Activated gamma-delta T cell treated with Interleukin-2 at 50 U/mL for 16 hours (primary cell): ENCODE results near the gene SLC49A4.

Source experiments
- DNase-seq: peaks from one replicate; pipeline ENCODE4 v3.0.0-alpha.2; 2020

The SLC49A4 gene

DNA sequence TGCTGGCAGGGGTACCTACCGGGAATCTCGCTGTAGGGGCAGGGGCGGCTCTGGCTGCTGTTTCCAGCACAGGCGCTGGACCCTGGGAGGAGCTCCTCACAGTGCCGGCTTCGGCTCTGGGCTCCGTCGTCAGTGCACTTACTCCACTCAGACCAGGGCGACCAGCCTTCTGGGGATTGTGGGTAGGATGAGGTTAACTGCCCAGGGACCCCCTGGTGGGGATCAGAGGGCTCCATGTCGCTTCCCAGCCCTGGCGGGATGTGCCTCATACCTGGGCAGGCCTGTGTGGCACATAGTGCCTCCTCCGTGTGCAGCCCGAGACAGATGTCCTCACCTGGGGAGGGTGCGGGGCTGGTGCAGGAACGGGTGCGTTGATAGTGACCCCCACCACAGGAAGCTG is 117.0 kb downstream of the SLC49A4 start:
- no peak for DNase-seq

DNA sequence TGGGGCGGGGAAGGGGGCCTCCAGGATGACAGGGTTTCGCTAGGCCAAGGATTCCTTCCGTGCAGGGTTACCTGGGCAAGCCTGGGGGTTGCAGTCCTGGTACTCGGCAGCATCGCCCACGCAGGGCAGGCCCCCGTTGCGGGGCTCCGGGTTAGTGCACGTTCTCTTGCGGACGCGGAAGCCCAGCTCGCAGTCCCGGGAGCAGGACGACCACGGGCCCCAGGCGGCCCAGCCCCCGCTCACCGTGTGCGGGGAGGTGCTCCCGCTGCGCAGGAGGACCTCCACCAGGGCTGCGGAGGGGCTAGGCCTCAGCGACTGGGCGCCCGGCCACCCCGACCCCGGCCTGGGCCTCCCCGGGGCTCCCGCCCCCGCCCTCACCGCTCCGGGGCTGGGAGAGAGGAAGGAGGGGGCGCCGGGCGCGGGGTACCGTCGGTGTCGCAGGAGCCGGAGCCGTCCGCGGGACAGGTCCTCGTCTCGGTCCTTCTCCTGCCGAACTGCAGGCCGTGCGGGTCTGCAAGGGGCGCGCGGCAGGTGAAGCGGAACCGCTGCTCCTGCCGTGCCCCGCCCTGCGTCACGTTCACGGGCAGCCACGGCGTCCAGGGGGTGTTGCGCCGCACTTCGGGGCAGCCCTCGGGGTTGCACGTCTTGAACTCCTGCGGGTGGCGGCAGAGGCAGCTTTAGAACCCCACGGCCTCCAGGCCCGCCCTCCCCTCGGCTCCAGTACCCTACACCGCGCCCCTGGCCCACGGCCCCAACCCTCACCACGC is 118.1 kb downstream of the SLC49A4 start:
- DNase-seq: no peak

DNA sequence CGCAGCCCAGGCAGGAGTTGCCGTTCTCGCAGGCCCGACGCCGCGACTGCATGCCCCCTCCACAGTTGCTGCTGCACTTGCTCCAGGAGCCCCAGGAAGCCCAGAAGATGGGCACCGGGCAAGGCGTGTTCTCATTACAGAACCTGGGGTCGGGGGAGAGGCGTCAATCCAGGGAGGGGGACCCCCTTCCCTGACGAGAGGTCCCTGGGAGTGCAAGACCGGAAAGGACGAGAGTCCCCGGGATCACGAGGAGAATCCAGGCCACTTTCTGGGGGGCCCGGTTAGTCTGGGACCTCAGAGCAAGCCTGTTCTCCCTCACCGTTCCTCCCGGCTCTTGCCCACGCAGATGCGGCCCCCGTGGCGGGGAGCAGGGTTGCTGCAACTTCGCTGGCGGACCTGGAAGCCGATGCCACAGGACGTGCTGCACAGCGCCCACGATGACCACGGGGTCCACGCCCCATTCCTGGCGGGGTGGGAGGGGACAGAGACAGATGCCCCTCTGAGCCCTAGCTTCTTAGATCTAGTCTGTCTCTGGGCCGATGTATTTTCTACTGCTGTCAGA is 118.8 kb downstream of the SLC49A4 start:
- no peak for DNase-seq

DNA sequence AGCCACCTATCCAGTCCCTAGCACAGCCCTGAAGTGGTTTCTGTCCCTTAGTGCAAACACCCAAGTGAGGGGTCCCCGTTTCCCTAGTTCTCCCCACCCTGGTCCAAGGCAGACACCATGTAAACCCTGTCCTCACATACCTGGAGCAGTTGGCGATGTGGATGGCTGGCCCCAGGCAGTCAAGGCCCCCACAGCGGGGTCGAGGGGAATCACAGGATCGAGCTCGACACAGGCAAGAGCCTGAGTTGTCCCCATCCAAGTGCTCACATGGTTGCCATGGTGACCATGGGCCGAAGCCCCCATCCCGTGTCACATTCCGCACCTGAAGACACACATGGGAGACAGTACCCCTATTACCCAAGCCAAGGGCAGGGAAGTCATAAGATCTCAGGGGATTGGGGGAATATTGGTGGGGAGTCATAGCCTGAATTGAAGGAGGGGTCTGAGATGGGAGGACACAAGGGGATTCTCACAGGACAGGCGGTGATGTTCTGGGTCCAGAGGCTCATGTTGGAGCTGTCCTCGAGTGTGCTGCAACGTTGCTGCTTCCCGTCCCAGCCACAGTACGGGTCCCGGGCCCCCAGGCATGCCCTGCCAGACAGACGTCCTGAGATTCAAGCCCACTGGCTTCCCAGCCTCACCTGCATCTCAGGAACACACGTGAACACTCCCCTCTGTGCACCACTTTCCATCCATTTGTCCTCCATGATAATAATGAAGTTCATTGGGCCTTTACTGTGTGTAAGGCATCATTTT is 120.6 kb downstream of the SLC49A4 start:
- no peak for DNase-seq

DNA sequence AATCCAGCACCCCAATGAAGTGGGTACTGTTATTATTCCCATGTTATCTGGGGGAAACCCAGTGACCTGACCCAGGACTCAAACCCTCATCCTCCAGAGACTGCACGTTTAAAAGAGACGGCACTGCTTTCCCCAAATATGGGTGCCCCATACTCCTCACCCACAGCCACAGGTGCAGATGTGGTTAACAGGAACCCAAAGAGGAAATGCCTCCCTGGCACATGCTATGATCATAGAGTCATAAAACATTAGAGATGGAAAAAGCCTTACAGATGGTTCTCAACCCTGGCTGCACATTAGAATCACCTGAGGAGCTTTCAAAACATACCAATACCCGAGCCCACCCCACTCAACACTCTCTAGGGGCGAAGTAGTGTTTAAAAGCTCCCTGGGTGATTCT is 121.2 kb downstream of the SLC49A4 start:
- no peak for DNase-seq

DNA sequence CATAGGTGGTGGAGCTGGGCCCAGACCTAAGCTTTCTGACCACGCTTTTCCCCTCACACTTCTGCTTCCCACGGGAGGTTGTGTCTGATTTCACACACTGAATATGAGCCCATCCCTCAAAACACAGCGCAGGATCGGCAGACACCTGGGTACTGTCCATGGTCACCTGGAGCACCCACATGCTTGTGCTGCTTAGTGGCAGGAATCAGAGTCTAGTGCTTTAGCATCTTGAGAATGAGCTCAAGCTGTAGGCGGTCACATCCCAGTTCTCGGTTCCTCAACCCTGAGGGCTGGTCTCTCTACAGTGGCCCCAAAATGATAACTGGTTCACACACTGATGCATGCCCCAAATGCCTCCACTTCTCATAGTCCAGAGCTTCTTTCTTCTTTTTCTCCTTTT is 121.7 kb downstream of the SLC49A4 start:
- no peak for DNase-seq

DNA sequence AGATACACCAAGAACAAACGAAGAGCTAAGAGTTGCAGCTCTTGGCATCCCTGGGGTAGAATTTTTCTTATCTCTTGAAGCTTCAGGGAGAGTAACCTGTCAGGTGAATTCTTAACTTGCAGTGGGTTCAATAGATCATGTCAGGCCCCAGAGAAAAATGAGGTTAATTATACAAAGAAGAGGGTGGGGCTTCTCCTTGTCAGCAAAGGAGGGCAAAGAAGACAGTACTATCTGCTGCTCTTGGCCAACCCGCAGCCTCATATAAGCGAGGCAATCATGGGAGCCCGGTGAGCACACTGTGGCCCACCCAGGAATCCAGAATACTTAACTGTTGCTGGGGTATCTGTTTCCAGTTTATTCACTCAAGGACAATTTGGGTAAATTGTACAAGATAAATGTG is 122.5 kb downstream of the SLC49A4 start:
- no peak for DNase-seq

DNA sequence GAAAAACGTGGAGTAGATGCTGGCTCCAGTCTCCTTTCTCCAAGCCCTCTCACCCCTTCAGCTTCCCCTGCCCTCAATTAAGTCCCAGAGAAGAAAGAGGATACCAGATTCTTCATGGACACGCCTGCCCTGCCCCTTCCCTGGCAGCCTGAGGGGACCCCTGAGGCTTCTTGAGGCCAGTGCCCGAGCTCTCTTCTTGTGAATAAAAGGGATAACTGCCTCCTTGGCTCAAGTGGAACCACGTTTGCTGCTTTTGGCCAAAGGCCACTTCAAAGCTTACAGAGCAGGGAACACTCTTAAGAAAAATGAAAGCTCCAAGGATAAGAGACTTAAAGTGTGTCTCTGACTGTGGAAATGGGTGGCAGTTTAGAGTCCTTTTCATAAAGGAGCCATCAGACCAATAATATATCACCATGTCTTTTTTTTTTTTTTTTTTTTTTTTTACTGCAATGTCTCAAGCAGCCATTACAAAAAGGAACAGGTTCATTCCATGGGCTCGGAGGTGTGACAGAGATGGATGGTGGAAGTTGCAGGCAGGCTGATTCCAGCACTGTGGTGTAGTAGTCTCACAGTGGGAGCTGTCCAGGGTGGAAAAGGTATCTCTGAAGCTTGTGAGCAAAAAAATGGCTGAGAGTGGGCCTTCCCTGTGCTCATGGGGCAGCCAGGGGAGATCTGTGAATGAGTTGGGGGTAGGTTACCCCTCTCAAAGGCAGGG is 123.9 kb downstream of the SLC49A4 start:
- no peak for DNase-seq

DNA sequence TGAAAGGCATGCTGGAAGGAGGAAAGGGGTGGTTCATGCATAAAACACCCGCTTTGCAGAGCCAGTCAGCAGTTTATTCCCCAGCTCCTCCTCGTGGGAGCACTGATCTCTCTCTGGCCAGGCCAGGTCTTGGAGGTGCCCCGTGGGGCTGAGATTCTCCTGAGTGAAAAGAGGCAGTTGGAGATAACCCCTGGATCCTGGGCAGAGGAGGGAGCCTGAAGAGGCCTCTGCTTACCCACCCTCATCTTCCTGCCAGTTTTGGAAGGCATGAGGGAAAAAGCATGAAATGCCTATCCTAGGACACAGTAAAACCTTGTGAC is 124.4 kb downstream of the SLC49A4 start:
- no peak for DNase-seq

DNA sequence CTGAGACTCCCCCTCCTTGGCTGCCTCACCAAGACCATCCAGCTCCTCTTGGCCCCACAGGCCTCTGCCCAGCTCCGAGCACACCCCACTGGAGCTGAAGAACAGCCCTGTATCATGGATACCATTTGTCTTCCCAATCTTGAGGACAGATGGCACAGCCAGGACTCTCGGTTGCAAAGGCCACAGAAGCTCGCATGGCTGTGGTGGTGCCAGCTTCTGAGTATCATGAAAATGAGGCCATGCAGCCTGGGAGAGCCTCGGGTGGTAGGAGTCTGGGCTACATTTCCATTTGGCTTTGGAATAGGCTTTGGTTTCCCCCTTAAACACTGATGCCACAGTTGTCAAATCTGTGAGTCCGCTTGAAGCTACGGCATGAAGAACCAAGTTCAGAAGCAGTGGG is 126.1 kb downstream of the SLC49A4 start:
- no peak for DNase-seq

DNA sequence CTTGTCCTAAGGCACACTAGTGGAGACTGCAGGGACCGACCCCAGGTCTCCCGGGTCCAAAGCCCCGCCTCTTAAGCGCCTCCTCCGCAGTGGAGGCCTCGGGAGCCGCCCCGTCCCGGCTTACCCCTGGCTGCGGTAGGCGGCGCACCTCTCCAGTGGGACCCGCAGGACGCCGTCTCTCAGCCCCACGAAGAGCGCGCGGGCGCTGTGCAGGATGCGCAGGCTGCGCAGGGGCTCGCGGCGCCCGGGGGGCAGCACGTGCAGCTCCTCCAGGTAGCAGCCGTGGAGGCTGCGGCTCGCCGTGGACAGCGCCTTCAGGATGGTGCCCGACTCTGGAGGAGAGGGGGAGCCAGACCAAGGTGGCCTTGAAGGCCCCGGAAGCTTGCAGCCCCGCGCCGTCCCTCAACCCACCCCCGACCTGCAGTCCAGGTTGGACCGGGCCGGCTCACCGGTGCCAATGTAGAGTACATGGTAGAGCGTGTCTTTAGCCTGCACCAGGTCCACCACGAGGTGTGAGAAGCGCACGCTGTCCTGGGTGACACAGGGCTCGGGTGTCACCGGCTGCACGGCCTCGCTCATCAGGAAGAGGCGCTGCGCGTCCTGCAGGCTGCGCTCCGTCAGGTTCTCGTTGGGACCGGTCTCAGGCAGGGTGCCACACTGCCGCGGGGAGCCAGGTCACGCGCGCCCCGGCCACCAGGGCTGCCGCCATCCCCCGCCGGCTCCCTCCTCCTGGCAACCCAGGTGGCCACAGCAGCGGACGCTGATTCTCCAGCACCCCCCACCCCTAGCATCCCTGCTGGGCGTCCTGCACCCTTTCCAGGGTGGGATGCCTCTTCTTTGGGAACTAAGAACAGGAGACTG is 127.2 kb downstream of the SLC49A4 start:
- DNase-seq: no peak

DNA sequence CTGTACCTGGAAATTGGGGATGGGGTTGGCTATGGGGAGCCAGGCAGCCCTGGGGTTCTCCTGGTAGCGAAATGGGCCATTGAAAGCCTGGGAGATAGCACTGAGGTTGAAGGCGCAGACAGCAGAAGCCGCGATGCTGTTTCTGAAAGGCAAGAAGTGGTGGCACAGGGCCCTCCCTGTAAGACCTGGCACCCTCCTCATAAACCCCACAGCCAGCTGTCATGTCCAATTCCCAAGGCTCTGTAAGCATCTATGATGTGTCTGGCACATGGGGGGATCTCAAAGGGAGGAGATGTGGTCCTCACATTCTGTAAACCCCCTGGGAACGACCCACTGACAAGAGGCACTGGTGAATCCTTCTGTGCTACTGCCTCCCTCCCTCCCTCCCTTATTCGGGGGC is 128.7 kb downstream of the SLC49A4 start:
- DNase-seq: no peak

DNA sequence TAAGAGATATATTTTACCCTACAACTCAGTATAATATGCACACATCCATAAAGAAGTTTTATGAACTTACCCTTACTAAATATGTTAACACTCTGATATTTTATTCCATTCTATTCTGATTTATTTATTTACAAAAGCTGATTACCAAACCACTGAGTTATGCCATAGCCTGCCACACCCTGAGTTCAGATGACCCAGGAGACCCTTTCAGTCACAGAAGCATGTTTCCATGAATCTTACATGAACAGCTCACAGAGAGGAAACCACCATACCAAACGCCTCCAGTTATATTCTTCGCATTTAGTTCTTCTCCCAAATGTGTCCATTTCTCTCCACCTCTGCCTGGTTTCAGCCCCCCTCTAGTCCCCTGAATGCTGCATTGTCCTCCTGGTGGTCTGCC is 129.2 kb downstream of the SLC49A4 start:
- no peak for DNase-seq

DNA sequence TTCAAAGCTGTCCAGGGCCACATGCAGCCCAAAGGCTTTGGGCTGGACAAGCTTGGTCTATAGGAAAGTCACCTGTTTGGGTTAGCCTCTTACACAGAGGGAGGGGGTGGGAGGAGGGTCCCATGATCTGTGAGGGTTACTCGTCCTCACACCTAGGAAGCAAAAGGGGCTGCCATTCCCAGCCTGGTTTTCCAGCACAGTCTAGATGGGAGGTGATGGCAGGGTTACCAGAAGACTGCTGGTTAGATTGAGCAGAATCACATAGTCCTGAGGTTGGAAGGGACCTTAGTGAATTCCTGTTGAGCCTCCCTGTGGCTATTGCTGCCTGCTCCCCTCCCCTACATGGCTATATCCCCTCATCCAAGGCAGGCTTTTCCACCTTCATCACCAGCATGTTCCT is 130.9 kb downstream of the SLC49A4 start:
- DNase-seq: no peak

DNA sequence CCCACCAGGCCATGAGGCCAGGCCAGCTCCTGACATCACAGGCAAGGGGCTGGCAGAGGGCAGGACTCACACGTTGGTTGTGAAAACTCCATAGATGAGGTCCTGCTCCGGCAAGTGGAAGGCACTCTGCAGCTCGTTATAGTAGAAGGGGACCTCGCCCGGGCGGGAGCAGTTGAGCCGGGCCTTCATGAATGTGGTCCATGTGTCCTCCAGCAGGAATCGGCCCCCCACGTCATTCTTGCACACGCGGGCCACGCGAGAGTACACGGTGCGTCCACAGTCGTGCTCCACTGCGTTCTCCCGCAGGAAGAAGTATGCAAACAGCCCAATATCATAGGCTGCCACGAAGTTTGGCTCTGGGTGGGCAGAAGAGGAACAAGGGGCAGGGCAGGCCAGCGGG is 131.5 kb downstream of the SLC49A4 start:
- DNase-seq: no peak

DNA sequence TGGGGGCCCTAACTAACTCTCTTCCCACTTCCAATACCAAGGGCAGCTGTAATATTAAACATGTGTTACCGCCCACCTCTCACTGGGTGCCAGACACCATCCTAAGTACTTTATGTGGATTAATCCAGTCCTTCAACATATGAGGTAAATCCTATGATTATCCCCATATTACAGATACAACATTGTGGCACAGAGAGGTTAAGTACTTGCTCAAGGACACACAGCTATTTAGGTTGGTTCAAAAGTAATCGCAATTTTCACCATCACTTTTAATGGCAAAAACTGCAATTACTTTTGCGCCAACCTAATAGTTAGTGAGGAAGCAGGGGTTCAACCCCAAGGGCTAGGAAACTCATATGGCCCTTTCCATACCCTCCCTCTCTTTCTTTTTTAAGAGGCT is 131.9 kb downstream of the SLC49A4 start:
- no peak for DNase-seq

DNA sequence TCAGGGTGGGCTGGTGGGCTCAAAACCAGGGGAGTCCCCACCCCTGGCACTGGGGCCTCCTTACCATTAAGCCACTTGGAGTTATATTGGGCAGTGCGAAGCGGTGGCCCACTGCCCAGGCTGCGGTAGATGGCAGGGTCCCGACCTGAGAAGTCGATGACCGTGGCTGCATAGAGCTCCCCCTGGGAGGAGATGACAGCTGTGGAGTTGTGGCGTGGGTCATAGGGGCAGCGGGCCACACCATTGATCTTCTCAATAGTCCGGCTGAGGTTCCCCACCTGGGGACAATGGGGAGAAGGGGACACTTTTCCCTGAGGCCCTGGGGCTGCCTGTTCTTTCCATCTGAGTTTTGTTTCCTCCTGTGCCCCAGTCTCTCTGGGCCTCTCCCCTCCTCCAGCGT is 132.9 kb downstream of the SLC49A4 start:
- no peak for DNase-seq

DNA sequence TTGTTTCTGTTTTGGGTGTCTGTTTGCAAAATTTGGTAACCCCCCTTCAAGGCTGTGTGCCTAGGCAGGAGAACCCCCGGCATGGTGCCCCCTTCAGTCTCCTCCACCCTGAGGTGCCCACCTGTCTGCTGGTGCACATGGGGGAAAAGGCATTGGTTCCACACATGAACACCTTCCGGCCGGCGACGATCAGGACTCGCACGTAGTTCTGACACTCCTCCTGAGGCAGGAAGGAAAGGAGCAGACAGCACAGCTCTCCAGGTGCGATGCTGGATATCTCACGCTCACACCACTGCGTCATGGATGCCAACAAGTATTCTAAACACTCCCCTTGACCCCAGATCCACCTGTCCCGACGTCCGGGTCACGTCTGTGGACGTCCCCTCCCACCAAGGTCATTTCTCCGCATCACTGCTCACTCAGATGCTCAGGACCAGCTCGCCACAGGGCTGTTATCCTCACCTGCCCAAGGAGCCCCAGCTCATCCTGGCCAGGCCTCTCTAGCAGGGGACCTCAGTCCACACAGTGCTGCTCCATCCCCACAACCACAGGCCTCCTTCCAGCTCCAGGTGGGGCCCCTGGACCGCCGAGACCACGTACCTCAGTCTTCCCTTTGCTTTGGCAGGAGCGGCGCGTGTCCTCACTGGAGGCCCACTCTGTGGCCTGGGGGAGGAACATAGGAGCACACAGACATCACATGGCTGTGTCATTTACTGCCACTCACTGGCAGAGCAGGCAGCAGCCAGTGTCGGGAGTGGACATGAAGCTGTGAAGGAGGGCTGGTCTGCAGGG is 133.7 kb downstream of the SLC49A4 start:
- no peak for DNase-seq

DNA sequence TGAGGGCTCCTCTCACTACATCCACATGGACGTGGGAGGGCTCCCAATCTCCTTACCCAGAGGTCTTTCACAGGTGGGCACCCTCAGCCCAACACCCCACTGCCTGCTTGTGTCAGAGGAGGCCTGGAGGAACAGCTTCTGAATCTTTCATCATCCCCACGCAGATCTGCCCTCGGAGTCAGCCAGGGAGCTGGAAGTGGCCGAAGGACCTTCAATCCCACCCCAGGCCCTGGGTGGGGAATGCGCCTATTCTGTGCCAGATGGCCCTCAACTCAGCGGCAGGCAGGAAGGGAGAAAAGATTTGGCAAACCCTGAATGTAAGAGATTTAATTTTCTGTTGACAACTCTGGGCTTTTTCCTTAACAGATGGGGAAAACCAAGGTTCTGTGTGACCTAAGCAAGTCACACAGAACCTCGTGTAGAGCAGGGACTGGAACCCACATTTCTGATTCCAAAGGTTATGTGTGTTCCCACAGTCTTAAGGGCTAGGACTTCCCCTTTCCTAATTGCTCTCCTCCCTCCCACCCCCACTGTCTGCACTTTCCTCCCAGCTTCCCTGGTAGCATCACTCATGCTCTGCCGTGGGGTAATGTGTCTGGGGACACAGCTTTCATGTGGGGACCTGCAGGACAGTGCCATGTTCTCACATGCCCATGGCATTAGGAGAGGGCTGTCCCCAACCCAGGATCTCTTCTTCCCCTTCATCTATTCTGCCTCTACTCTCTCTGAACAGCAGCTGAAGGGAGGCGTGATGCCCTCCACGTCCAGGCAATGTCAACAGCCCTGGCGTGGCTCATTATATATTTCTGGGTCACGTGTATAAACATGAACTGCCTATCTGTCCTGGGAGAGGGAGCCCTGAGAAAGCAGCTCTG is 134.6 kb downstream of the SLC49A4 start:
- DNase-seq: no peak

DNA sequence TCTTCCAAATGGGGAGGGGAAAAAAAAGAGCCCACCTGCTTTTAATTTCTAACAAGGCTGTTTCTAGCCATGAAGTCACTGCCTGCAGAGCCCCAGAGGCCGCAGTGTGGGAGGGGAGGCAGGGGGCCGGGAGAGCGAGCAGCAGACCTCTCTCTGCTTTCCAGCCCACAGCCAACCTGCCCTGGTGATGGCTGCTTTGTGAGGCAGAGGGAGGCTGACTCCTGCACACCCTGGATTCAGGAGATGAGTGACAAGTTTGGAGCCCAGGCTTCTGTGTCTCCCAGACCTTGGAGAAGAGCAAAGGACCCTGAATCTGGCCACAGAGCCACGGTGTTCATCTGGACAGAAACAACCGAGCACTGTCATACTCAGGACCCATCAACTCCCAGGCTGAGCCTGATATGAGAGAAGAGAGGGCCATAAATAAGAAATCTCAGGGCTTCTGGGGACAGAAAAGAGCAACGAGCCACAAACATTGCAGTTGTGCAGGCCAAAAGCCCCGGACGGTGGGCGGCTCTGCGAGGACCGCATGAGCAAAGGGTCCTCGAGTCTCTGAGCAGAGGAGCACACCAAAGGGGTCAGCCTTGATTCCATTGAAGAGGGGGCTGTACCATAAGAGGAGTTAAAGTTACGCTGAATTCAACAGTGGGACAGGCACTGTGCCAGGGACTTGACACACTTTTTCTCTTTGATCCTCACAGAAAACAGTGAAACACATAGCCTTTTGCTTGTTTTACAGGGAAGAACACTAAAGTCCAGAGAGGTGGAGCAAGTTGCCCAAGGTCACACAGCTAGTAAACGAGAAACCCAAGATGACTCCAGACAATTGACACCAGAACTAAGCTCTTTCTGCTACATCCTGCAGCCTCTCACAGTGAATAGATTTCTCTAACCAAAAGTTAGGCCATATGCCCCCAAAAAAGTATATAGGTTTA is 135.5 kb downstream of the SLC49A4 start:
- DNase-seq: no peak
